Measurements from ENCODE around the gene CHST1.

The CHST1 gene

GRCh38 chr11:45646275-45646927 lies 19.0 kb downstream of the CHST1 start:
- DNase-seq (ENCODE audit: low read depth in 2 of 2): no peak

- no peak for DNase-seq (ENCODE audit: low read depth in 2 of 2)
Observed at GRCh38 chr11:45644981-45645889, 20.2 kb downstream of the CHST1 start.

GRCh38 chr11:45643598-45644260 lies 21.7 kb downstream of the CHST1 start:
- no peak for DNase-seq (ENCODE audit: low read depth in 2 of 2)

GRCh38 chr11:45641961-45642360 lies 23.5 kb downstream of the CHST1 start:
- DNase-seq (ENCODE audit: low read depth in 2 of 2): no peak

- no peak for DNase-seq (ENCODE audit: low read depth in 2 of 2)
Observed at GRCh38 chr11:45638051-45638450, 27.4 kb downstream of the CHST1 start.

GRCh38 chr11:45635907-45636306 lies 29.5 kb downstream of the CHST1 start:
- DNase-seq (ENCODE audit: low read depth in 2 of 2): no peak

GRCh38 chr11:45625611-45626010 lies 39.8 kb downstream of the CHST1 start:
- no peak for DNase-seq (ENCODE audit: low read depth in 2 of 2)

- no peak for DNase-seq (ENCODE audit: low read depth in 2 of 2)
Observed at GRCh38 chr11:45624095-45624494, 41.3 kb downstream of the CHST1 start.

- no peak for DNase-seq (ENCODE audit: low read depth in 2 of 2)
Observed at GRCh38 chr11:45622861-45623260, 42.6 kb downstream of the CHST1 start.

GRCh38 chr11:45622283-45622682 lies 43.1 kb downstream of the CHST1 start:
- DNase-seq (ENCODE audit: low read depth in 2 of 2): no peak

- DNase-seq (ENCODE audit: low read depth in 2 of 2): no peak
Observed at GRCh38 chr11:45621588-45621987, 43.8 kb downstream of the CHST1 start.

- DNase-seq (ENCODE audit: low read depth in 2 of 2): no peak
Observed at GRCh38 chr11:45620243-45620642, 45.2 kb downstream of the CHST1 start.

- DNase-seq (ENCODE audit: low read depth in 2 of 2): no peak
Observed at GRCh38 chr11:45618897-45619296, 46.5 kb downstream of the CHST1 start.

- no peak for DNase-seq (ENCODE audit: low read depth in 2 of 2)
Observed at GRCh38 chr11:45617871-45618601, 47.4 kb downstream of the CHST1 start.

GRCh38 chr11:45616802-45617549 lies 48.4 kb downstream of the CHST1 start:
- no peak for DNase-seq (ENCODE audit: low read depth in 2 of 2)

GRCh38 chr11:45615182-45615792 lies 50.1 kb downstream of the CHST1 start:
- no peak for DNase-seq (ENCODE audit: low read depth in 2 of 2)

- DNase-seq (ENCODE audit: low read depth in 2 of 2): no peak
Observed at GRCh38 chr11:45614196-45614828, 51.1 kb downstream of the CHST1 start.

- DNase-seq (ENCODE audit: low read depth in 2 of 2): no peak
Observed at GRCh38 chr11:45610627-45611026, 54.8 kb downstream of the CHST1 start.

- no peak for DNase-seq (ENCODE audit: low read depth in 2 of 2)
Observed at GRCh38 chr11:45609902-45610301, 55.5 kb downstream of the CHST1 start.

GRCh38 chr11:45609337-45609736 lies 56.1 kb downstream of the CHST1 start:
- no peak for DNase-seq (ENCODE audit: low read depth in 2 of 2)
